Activated naive CD8-positive, alpha-beta T cell treated with anti-CD3 and anti-CD28 coated beads, Interleukin-2, amount 10 ng/mL, durations not matched to agents 7 days and 5 days (primary cell): Measurements from ENCODE around the gene ALDH8A1. TPM values are rescaled to one million over a fixed set of nuclear protein-coding genes. Genes with fewer than 3 reads are reported as not detected.

ENCODE experiments used
- ATAC-seq: fragments of 150-1000 bp; cut with Tn5 transposase; one replicate; pipeline ENCODE4 v1.10.0; 2021; ENCODE audit warnings: low read depth, moderate library complexity
- POLR2A ChIA-PET: fragments of 350-600 bp; sonication (Branson Sonifier 250); formaldehyde crosslinking; loops from one replicate; lab custom pipeline; 2021; ENCODE audit warnings: antibody characterized with exemption; lab: Charles Lee
- DNase-seq: peaks from one replicate; pipeline ENCODE4 v3.0.0; 2021
- H3K27ac Mint-ChIP-seq: one replicate; pipeline ENCODE4 v1.8.0; 2022; ENCODE audit warnings: mild to moderate bottlenecking, mixed read lengths
- H3K27me3 Mint-ChIP-seq: one replicate; pipeline ENCODE4 v1.8.0; 2022; ENCODE audit warnings: mild to moderate bottlenecking, moderate library complexity, mixed read lengths
- H3K36me3 Mint-ChIP-seq: one replicate; pipeline ENCODE4 v1.8.0; 2021; ENCODE audit warnings: mild to moderate bottlenecking, mixed read lengths
- H3K4me1 Mint-ChIP-seq: one replicate; pipeline ENCODE4 v1.8.0; 2021; ENCODE audit warnings: mixed read lengths
- H3K4me3 Mint-ChIP-seq: one replicate; pipeline ENCODE4 v1.8.0; 2022; ENCODE audit warnings: mild to moderate bottlenecking, moderate library complexity, mixed read lengths
- H3K9me3 Mint-ChIP-seq: one replicate; pipeline ENCODE4 v1.8.0; 2021; ENCODE audit warnings: mixed read lengths
- total RNA-seq, 2 experiments: library from RNA; stranded (reverse); gene quantifications; one replicate each; pipeline ENCODE4 v1.2.3, GENCODE V29; 2021

ALDH8A1 gene
- total RNA-seq, 2 experiments from 2014 or later, result 1.3 to 1.4 TPM

- Mint-ChIP-seq H3K36me3 (no peaks in the 10 kb centered on the region), H3K27ac (no peak overlapping the region), H3K4me3 (no peak overlapping the region), H3K4me1 (no peaks in the 10 kb centered on the region), H3K27me3 (peaks cover 2% of the 10 kb centered on the region), H3K9me3 (peaks cover 1% of the 10 kb centered on the region)
- DNase-seq, result no peak
- POLR2A ChIA-PET, result no interaction called here
- no peak for ATAC-seq
Observed at GRCh38 chr6:134894800-134895199, 55.1 kb downstream of the ALDH8A1 start.

GRCh38 chr6:134892362-134892761, 57.5 kb downstream of the ALDH8A1 start:
- no peaks in the 10 kb centered on the region for H3K4me1 Mint-ChIP-seq
- H3K27me3 Mint-ChIP-seq, result peaks cover 2% of the 10 kb centered on the region
- no peak overlapping the region for H3K4me3 Mint-ChIP-seq
- POLR2A ChIA-PET, result no interaction called here
- H3K36me3 Mint-ChIP-seq, result no peaks in the 10 kb centered on the region
- H3K27ac Mint-ChIP-seq, result no peak overlapping the region
- no peak for DNase-seq
- ATAC-seq, result no peak
- H3K9me3 Mint-ChIP-seq, result peaks cover 1% of the 10 kb centered on the region

- Mint-ChIP-seq H3K9me3 (peaks cover 1% of the 10 kb centered on the region), H3K27ac (no peak overlapping the region), H3K27me3 (peaks cover 4% of the 10 kb centered on the region), H3K4me3 (no peak overlapping the region), H3K36me3 (no peaks in the 10 kb centered on the region), H3K4me1 (no peaks in the 10 kb centered on the region)
- DNase-seq (no peak), ATAC-seq (no peak)
- POLR2A ChIA-PET, result no interaction called here
Observed at GRCh38 chr6:134891633-134892032, 58.3 kb downstream of the ALDH8A1 start.

GRCh38 chr6:134888316-134888715, 61.6 kb downstream of the ALDH8A1 start:
- DNase-seq, result no peak
- Mint-ChIP-seq H3K9me3 (peaks cover 1% of the 10 kb centered on the region), H3K4me3 (no peak overlapping the region), H3K4me1 (no peaks in the 10 kb centered on the region), H3K27me3 (peaks cover 13% of the 10 kb centered on the region), H3K36me3 (no peaks in the 10 kb centered on the region), H3K27ac (no peak overlapping the region)
- POLR2A ChIA-PET, result interaction anchor here (0.7 kb wide), 1 partner anchor 571 kb away, joined by 4 read pairs; the partner anchor contains the start of gene SGK1
- no peak for ATAC-seq

GRCh38 chr6:134884752-134885151, 65.1 kb downstream of the ALDH8A1 start:
- H3K27me3 Mint-ChIP-seq, result peaks cover 18% of the 10 kb centered on the region
- no peak for ATAC-seq
- no peaks in the 10 kb centered on the region for H3K36me3 Mint-ChIP-seq
- H3K4me3 Mint-ChIP-seq, result no peak overlapping the region
- no peak overlapping the region for H3K27ac Mint-ChIP-seq
- POLR2A ChIA-PET, result no interaction called here
- peaks cover 3% of the 10 kb centered on the region for H3K4me1 Mint-ChIP-seq
- no peaks in the 10 kb centered on the region for H3K9me3 Mint-ChIP-seq
- no peak for DNase-seq

- POLR2A ChIA-PET, result no interaction called here
- H3K27me3 Mint-ChIP-seq, result peaks cover 18% of the 10 kb centered on the region
- no peaks in the 10 kb centered on the region for H3K9me3 Mint-ChIP-seq
- no peak for DNase-seq
- no peak overlapping the region for H3K4me3 Mint-ChIP-seq
- H3K36me3 Mint-ChIP-seq, result no peaks in the 10 kb centered on the region
- no peak for ATAC-seq
- H3K4me1 Mint-ChIP-seq, result peaks cover 3% of the 10 kb centered on the region
- no peak overlapping the region for H3K27ac Mint-ChIP-seq
Observed at GRCh38 chr6:134883314-134883713, 66.6 kb downstream of the ALDH8A1 start.

- POLR2A ChIA-PET, result no interaction called here
- Mint-ChIP-seq H3K27ac (no peak overlapping the region), H3K4me3 (no peak overlapping the region), H3K9me3 (no peaks in the 10 kb centered on the region), H3K4me1 (peaks cover 3% of the 10 kb centered on the region), H3K27me3 (peaks cover 18% of the 10 kb centered on the region), H3K36me3 (no peaks in the 10 kb centered on the region)
- DNase-seq (peak; percentile 62), ATAC-seq (no peak)
Observed at GRCh38 chr6:134882426-134883038, 67.4 kb downstream of the ALDH8A1 start.

GRCh38 chr6:134880487-134881190, 69.3 kb downstream of the ALDH8A1 start:
- no peaks in the 10 kb centered on the region for H3K36me3 Mint-ChIP-seq
- H3K9me3 Mint-ChIP-seq, result peaks cover 2% of the 10 kb centered on the region
- H3K4me3 Mint-ChIP-seq, result no peak overlapping the region
- POLR2A ChIA-PET, result no interaction called here
- peaks cover 3% of the 10 kb centered on the region for H3K4me1 Mint-ChIP-seq
- DNase-seq (no peak), ATAC-seq (no peak)
- no peak overlapping the region for H3K27ac Mint-ChIP-seq
- H3K27me3 Mint-ChIP-seq, result peaks cover 15% of the 10 kb centered on the region

- H3K4me3 Mint-ChIP-seq, result no peak overlapping the region
- H3K9me3 Mint-ChIP-seq, result peaks cover 8% of the 10 kb centered on the region
- no peak for ATAC-seq
- DNase-seq, result no peak
- POLR2A ChIA-PET, result no interaction called here
- peaks cover 7% of the 10 kb centered on the region for H3K4me1 Mint-ChIP-seq
- H3K36me3 Mint-ChIP-seq, result peaks cover 3% of the 10 kb centered on the region
- H3K27ac Mint-ChIP-seq, result no peak overlapping the region
- H3K27me3 Mint-ChIP-seq, result peaks cover 5% of the 10 kb centered on the region
Observed at GRCh38 chr6:134878136-134878535, 71.8 kb downstream of the ALDH8A1 start.

- no peak overlapping the region for H3K27ac Mint-ChIP-seq
- peaks cover 3% of the 10 kb centered on the region for H3K36me3 Mint-ChIP-seq
- H3K4me3 Mint-ChIP-seq, result no peak overlapping the region
- peaks cover 8% of the 10 kb centered on the region for H3K9me3 Mint-ChIP-seq
- no peaks in the 10 kb centered on the region for H3K27me3 Mint-ChIP-seq
- peaks cover 11% of the 10 kb centered on the region for H3K4me1 Mint-ChIP-seq
- DNase-seq (no peak), ATAC-seq (no peak)
- POLR2A ChIA-PET, result no interaction called here
Observed at GRCh38 chr6:134875367-134875766, 74.5 kb downstream of the ALDH8A1 start.

GRCh38 chr6:134873500-134874388, 76.2 kb downstream of the ALDH8A1 start:
- Mint-ChIP-seq H3K4me1 (peaks cover 11% of the 10 kb centered on the region), H3K27me3 (no peaks in the 10 kb centered on the region), H3K4me3 (peak overlapping the region; percentile 57), H3K9me3 (peaks cover 8% of the 10 kb centered on the region), H3K27ac (no peak overlapping the region), H3K36me3 (peaks cover 3% of the 10 kb centered on the region)
- POLR2A ChIA-PET, result interaction anchor here (0.5 kb wide), 1 partner anchor 73 kb away, joined by 3 read pairs; no protein-coding TSS in a partner anchor
- ATAC-seq, result peak; percentile 84
- DNase-seq, result peak; percentile 39

- Mint-ChIP-seq H3K36me3 (peaks cover 3% of the 10 kb centered on the region), H3K27ac (no peak overlapping the region), H3K27me3 (peaks cover 4% of the 10 kb centered on the region), H3K9me3 (peaks cover 8% of the 10 kb centered on the region), H3K4me1 (peaks cover 11% of the 10 kb centered on the region), H3K4me3 (no peak overlapping the region)
- POLR2A ChIA-PET, result interaction anchor here (0.5 to 0.7 kb wide), 2 partner anchors 10 to 1359 kb away, joined by 3 read pairs; no protein-coding TSS in a partner anchor
- ATAC-seq, result no peak
- DNase-seq, result no peak
Observed at GRCh38 chr6:134870677-134871498, 79.0 kb downstream of the ALDH8A1 start.

- DNase-seq (no peak), ATAC-seq (no peak)
- H3K4me3 Mint-ChIP-seq, result no peak overlapping the region
- H3K27ac Mint-ChIP-seq, result no peak overlapping the region
- peaks cover 9% of the 10 kb centered on the region for H3K4me1 Mint-ChIP-seq
- POLR2A ChIA-PET, result no interaction called here
- H3K27me3 Mint-ChIP-seq, result peaks cover 4% of the 10 kb centered on the region
- no peaks in the 10 kb centered on the region for H3K36me3 Mint-ChIP-seq
- H3K9me3 Mint-ChIP-seq, result no peaks in the 10 kb centered on the region
Observed at GRCh38 chr6:134868812-134869211, 81.1 kb downstream of the ALDH8A1 start.
